HepG2 (cell line): ENCODE results near the gene CHCHD6.

ENCODE experiments used
- FOXK2 ChIP-seq: fragments of 450-650 bp; IDR thresholded peaks from 2 replicates; pipeline ENCODE4 v1.6.1; 2016
- GTF2F1 ChIP-seq: fragments of 150-350 bp; IDR thresholded peaks from 2 replicates; pipeline ENCODE4 v1.6.1; 2014; ENCODE audit warnings: low read length
- HNRNPUL1 ChIP-seq: fragments of 200-400 bp; formaldehyde crosslinking; IDR thresholded peaks from 2 replicates; pipeline ENCODE4 v1.6.1; 2017; ENCODE audit warnings: low read depth, mild to moderate bottlenecking, low read length, moderate library complexity
- MEF2D ChIP-seq: sonication (generic); formaldehyde crosslinking; IDR thresholded peaks from 2 replicates; pipeline ENCODE4 v1.5.1; 2020; ENCODE audit warnings: mild to moderate bottlenecking, missing genetic modification reagents
- POLR2AphosphoS5 ChIP-seq: IDR thresholded peaks from 2 replicates; pipeline ENCODE4 v1.6.1; 2012; ENCODE audit warnings: low read depth, low read length
- TCF12 ChIP-seq, 2 experiments: fragments of 450-650 bp in 1 of 2; sonication (generic) in 1 of 2; formaldehyde crosslinking in 1 of 2; IDR thresholded peaks; 2 replicates each; pipeline versions ENCODE4 v1.6.1 to v1.8.0; 2017 to 2022; ENCODE audit warnings: antibody characterized with exemption in 1 of 2, mild to moderate bottlenecking in 1 of 2, missing genetic modification reagents in 1 of 2, moderate library complexity in 1 of 2
- TF ChIP-seq, protein P1 (sequence below): sonication (generic); formaldehyde crosslinking; conservative IDR thresholded peaks from 2 replicates; pipeline ENCODE4 v1.4.0; 2020; ENCODE audit warnings: missing genetic modification reagents
- TF ChIP-seq, protein P2 (sequence below), 2 experiments: fragments of 450-650 bp in 1 of 2; sonication (generic) in 1 of 2; formaldehyde crosslinking; IDR thresholded peaks; 2 replicates each; pipeline versions ENCODE4 v1.5.0 to v1.8.0; 2020 to 2022; ENCODE audit warnings: mild to moderate bottlenecking in 1 of 2, missing genetic modification reagents in 1 of 2
- TF ChIP-seq, protein P3 (sequence below): sonication (generic); formaldehyde crosslinking; conservative IDR thresholded peaks from 2 replicates; pipeline ENCODE4 v1.4.0; 2020; ENCODE audit warnings: missing genetic modification reagents
- TF ChIP-seq, protein P4 (sequence below): sonication (generic); formaldehyde crosslinking; IDR thresholded peaks from 2 replicates; pipeline ENCODE4 v1.5.0; 2020; ENCODE audit warnings: mild to moderate bottlenecking, missing genetic modification reagents, moderate library complexity
- TF ChIP-seq, protein P5 (sequence below): sonication (generic); formaldehyde crosslinking; IDR thresholded peaks from 2 replicates; pipeline ENCODE4 v1.8.0; 2022; ENCODE audit warnings: missing genetic modification reagents, mild to moderate bottlenecking, inconsistent platforms, borderline replicate concordance

DNA sequence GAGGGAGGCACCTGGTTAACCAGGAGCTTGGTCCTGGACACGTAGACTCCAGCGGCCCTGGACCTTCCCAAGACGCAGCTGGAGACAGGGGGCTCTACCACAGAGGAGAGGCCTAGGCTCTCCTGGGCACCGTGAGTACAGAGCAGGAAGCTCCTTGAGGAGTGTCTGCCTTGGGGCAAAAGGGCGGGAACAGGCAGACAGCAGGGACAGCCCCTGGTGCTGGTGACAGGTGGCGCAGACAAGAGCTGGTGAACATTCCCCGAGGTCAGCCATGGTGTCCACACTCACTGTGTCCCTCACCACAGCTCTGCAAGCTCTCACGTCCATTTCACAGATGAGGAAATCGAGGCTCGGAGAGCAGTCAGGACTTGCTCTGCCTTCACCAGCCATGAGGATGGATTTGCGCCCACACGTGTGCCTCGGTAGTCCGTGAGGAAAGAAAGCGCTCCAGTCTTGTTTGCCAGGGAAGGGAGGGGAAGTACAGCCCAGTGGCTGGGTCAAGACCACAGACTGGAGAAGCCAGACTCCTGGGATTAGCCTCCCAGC, 276.3 kb downstream of the CHCHD6 start:
- TF ChIP-seq, protein P1, sequence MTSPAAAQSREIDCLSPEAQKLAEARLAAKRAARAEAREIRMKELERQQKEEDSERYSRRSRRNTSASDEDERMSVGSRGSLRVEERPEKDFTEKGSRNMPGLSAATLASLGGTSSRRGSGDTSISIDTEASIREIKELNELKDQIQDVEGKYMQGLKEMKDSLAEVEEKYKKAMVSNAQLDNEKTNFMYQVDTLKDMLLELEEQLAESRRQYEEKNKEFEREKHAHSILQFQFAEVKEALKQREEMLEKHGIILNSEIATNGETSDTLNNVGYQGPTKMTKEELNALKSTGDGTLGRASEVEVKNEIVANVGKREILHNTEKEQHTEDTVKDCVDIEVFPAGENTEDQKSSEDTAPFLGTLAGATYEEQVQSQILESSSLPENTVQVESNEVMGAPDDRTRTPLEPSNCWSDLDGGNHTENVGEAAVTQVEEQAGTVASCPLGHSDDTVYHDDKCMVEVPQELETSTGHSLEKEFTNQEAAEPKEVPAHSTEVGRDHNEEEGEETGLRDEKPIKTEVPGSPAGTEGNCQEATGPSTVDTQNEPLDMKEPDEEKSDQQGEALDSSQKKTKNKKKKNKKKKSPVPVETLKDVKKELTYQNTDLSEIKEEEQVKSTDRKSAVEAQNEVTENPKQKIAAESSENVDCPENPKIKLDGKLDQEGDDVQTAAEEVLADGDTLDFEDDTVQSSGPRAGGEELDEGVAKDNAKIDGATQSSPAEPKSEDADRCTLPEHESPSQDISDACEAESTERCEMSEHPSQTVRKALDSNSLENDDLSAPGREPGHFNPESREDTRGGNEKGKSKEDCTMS, result no peak
- TF ChIP-seq, protein P2, sequence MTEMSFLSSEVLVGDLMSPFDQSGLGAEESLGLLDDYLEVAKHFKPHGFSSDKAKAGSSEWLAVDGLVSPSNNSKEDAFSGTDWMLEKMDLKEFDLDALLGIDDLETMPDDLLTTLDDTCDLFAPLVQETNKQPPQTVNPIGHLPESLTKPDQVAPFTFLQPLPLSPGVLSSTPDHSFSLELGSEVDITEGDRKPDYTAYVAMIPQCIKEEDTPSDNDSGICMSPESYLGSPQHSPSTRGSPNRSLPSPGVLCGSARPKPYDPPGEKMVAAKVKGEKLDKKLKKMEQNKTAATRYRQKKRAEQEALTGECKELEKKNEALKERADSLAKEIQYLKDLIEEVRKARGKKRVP (CRISPR knock-in tag; IDR thresholded peaks at IDR 0.05), result no peak
- TF ChIP-seq HNRNPUL1 (no peak), GTF2F1 (no peak), FOXK2 (no peak), POLR2AphosphoS5 (no peak), MEF2D (CRISPR knock-in tag) (no peak), TCF12 (IDR thresholded peaks at IDR 0.05) (no peak), TCF12 (CRISPR knock-in tag; IDR thresholded peaks at IDR 0.05) (no peak)
- TF ChIP-seq, protein P3, sequence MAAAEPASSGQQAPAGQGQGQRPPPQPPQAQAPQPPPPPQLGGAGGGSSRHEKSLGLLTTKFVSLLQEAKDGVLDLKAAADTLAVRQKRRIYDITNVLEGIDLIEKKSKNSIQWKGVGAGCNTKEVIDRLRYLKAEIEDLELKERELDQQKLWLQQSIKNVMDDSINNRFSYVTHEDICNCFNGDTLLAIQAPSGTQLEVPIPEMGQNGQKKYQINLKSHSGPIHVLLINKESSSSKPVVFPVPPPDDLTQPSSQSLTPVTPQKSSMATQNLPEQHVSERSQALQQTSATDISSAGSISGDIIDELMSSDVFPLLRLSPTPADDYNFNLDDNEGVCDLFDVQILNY (CRISPR knock-in tag), result no peak
- TF ChIP-seq, protein P4, sequence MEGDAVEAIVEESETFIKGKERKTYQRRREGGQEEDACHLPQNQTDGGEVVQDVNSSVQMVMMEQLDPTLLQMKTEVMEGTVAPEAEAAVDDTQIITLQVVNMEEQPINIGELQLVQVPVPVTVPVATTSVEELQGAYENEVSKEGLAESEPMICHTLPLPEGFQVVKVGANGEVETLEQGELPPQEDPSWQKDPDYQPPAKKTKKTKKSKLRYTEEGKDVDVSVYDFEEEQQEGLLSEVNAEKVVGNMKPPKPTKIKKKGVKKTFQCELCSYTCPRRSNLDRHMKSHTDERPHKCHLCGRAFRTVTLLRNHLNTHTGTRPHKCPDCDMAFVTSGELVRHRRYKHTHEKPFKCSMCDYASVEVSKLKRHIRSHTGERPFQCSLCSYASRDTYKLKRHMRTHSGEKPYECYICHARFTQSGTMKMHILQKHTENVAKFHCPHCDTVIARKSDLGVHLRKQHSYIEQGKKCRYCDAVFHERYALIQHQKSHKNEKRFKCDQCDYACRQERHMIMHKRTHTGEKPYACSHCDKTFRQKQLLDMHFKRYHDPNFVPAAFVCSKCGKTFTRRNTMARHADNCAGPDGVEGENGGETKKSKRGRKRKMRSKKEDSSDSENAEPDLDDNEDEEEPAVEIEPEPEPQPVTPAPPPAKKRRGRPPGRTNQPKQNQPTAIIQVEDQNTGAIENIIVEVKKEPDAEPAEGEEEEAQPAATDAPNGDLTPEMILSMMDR (CRISPR knock-in tag), result no peak
- TF ChIP-seq, protein P5, sequence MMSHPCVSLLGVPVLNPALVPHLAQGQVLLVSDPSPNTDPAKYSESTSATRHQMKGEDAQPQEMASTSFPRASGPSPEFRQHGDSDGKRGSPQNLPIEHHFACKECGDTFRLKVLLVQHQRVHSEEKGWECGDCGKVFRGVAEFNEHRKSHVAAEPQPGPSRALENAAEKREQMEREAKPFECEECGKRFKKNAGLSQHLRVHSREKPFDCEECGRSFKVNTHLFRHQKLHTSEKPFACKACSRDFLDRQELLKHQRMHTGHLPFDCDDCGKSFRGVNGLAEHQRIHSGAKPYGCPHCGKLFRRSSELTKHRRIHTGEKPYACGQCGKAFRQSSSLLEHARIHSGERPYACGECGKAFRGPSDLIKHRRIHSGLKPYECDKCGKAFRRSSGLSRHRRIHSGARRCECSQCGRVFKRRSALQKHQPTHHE (CRISPR knock-in tag), result no peak
